Stimulated activated memory B cell treated with anti-CD40 and anti-IgM and Interleukin-4, amounts not matched to agents 10 μg/mL and 1 μg/mL and 100 μg/mL, for 72 hours (primary cell): ENCODE data around the gene PRDM9.
"Not testable (repeated sequence)": the region's sequence is repeated elsewhere in the genome, so short reads cannot be mapped to it uniquely, and the experiment has no call there.

ENCODE experiments used
- ATAC-seq: fragments of 150-1000 bp; cut with Tn5 transposase; 2 replicates; pipeline ENCODE4 v1.10.0; 2021
- H3K27ac Mint-ChIP-seq: one replicate; pipeline ENCODE4 v1.8.0; 2022; ENCODE audit warnings: mild to moderate bottlenecking, mixed read lengths
- H3K27me3 Mint-ChIP-seq: one replicate; pipeline ENCODE4 v1.8.0; 2022; ENCODE audit warnings: mixed read lengths
- H3K36me3 Mint-ChIP-seq: one replicate; pipeline ENCODE4 v1.8.0; 2022; ENCODE audit warnings: mixed read lengths
- H3K4me1 Mint-ChIP-seq: one replicate; pipeline ENCODE4 v1.8.0; 2022; ENCODE audit warnings: mixed read lengths
- H3K4me3 Mint-ChIP-seq: one replicate; pipeline ENCODE4 v1.8.0; 2022; ENCODE audit warnings: mild to moderate bottlenecking, moderate library complexity, mixed read lengths
- H3K9me3 Mint-ChIP-seq: one replicate; pipeline ENCODE4 v1.8.0; 2022; ENCODE audit warnings: mixed read lengths

The PRDM9 gene

GRCh38 chr5:23506329-23507236 is 826 bp upstream of the PRDM9 start:
- Mint-ChIP-seq H3K4me1 (no peaks in the 10 kb centered on the region), H3K27me3 (no peaks in the 10 kb centered on the region), H3K4me3 (no peak overlapping the region), H3K27ac (no peak overlapping the region), H3K36me3 (no peaks in the 10 kb centered on the region), H3K9me3 (peaks cover 7% of the 10 kb centered on the region)
- ATAC-seq = peak; percentile 43

GRCh38 chr5:23510434-23510833 is 3.0 kb downstream of the PRDM9 start:
- H3K9me3 Mint-ChIP-seq = peaks cover 11% of the 10 kb centered on the region
- ATAC-seq, H3K4me1 Mint-ChIP-seq, H3K27me3 Mint-ChIP-seq, H3K27ac Mint-ChIP-seq, H3K36me3 Mint-ChIP-seq, H3K4me3 Mint-ChIP-seq: not testable (repeated sequence)

- no peaks in the 10 kb centered on the region for H3K4me1 Mint-ChIP-seq
- no peaks in the 10 kb centered on the region for H3K36me3 Mint-ChIP-seq
- ATAC-seq = peak; percentile 61
- H3K27ac Mint-ChIP-seq = no peak overlapping the region
- no peak overlapping the region for H3K4me3 Mint-ChIP-seq
- no peaks in the 10 kb centered on the region for H3K27me3 Mint-ChIP-seq
- peaks cover 3% of the 10 kb centered on the region for H3K9me3 Mint-ChIP-seq
Measured at GRCh38 chr5:23522553-23522952, 15.1 kb downstream of the PRDM9 start.

GRCh38 chr5:23523031-23523430 is 15.6 kb downstream of the PRDM9 start:
- Mint-ChIP-seq H3K4me1 (no peaks in the 10 kb centered on the region), H3K27me3 (no peaks in the 10 kb centered on the region), H3K4me3 (no peak overlapping the region), H3K27ac (no peak overlapping the region), H3K36me3 (no peaks in the 10 kb centered on the region), H3K9me3 (peaks cover 3% of the 10 kb centered on the region)
- no peak for ATAC-seq

- Mint-ChIP-seq H3K4me3 (no peak overlapping the region), H3K27ac (no peak overlapping the region), H3K4me1 (no peaks in the 10 kb centered on the region), H3K9me3 (peaks cover 3% of the 10 kb centered on the region), H3K36me3 (no peaks in the 10 kb centered on the region), H3K27me3 (no peaks in the 10 kb centered on the region)
- no peak for ATAC-seq
Measured at GRCh38 chr5:23523998-23524397, 16.6 kb downstream of the PRDM9 start.

- Mint-ChIP-seq H3K4me1 (no peaks in the 10 kb centered on the region), H3K4me3 (no peak overlapping the region), H3K36me3 (no peaks in the 10 kb centered on the region), H3K9me3 (peaks cover 3% of the 10 kb centered on the region), H3K27me3 (no peaks in the 10 kb centered on the region), H3K27ac (no peak overlapping the region)
- ATAC-seq = no peak
Measured at GRCh38 chr5:23525751-23526150, 18.3 kb downstream of the PRDM9 start.

- not testable (repeated sequence) for H3K9me3 Mint-ChIP-seq, H3K27me3 Mint-ChIP-seq, H3K4me3 Mint-ChIP-seq, ATAC-seq, H3K36me3 Mint-ChIP-seq, H3K27ac Mint-ChIP-seq, H3K4me1 Mint-ChIP-seq
Measured at GRCh38 chr5:23526616-23527015, 19.2 kb downstream of the PRDM9 start.

- not testable (repeated sequence) for H3K4me3 Mint-ChIP-seq, H3K9me3 Mint-ChIP-seq, H3K36me3 Mint-ChIP-seq, H3K27me3 Mint-ChIP-seq, ATAC-seq, H3K27ac Mint-ChIP-seq, H3K4me1 Mint-ChIP-seq
Measured at GRCh38 chr5:23527216-23527920, 20.0 kb downstream of the PRDM9 start.

- H3K4me3 Mint-ChIP-seq = no peak overlapping the region
- H3K36me3 Mint-ChIP-seq = no peaks in the 10 kb centered on the region
- no peak for ATAC-seq
Measured at GRCh38 chr5:23528677-23529076, 21.3 kb downstream of the PRDM9 start.

GRCh38 chr5:23530571-23530970 is 23.2 kb downstream of the PRDM9 start:
- no peak for ATAC-seq
- Mint-ChIP-seq H3K36me3 (no peaks in the 10 kb centered on the region), H3K4me3 (no peak overlapping the region), H3K27me3 (no peaks in the 10 kb centered on the region), H3K27ac (no peak overlapping the region), H3K9me3 (no peaks in the 10 kb centered on the region), H3K4me1 (no peaks in the 10 kb centered on the region)

More at GRCh38 chr5:23528677-23529076, 21.3 kb downstream of the PRDM9 start:
- Mint-ChIP-seq H3K27me3 (no peaks in the 10 kb centered on the region), H3K9me3 (peaks cover 3% of the 10 kb centered on the region), H3K27ac (no peak overlapping the region), H3K4me1 (no peaks in the 10 kb centered on the region)

- Mint-ChIP-seq H3K9me3 (no peaks in the 10 kb centered on the region), H3K4me1 (no peaks in the 10 kb centered on the region), H3K36me3 (no peaks in the 10 kb centered on the region), H3K4me3 (no peak overlapping the region), H3K27me3 (no peaks in the 10 kb centered on the region), H3K27ac (no peak overlapping the region)
- no peak for ATAC-seq
Measured at GRCh38 chr5:23571059-23571458, 63.6 kb downstream of the PRDM9 start.
